HEK293T (cell line): ENCODE data around the gene GALNS.

Experiments
- CTCF ChIA-PET: fragments of 350-600 bp; formaldehyde crosslinking; extraction: SDS; loops from one replicate; lab custom pipeline; 2021; ENCODE audit warnings: antibody characterized with exemption, inconsistent platforms; lab: Yijun Ruan, JAX
- POLR2A ChIA-PET: fragments of 350-600 bp; formaldehyde crosslinking; extraction: SDS; loops from one replicate; lab custom pipeline; 2020; ENCODE audit warnings: antibody characterized with exemption, inconsistent platforms; lab: Yijun Ruan, JAX
- DNase-seq: peaks from one replicate; pipeline ENCODE4 v3.0.0; 2012; ENCODE audit warnings: mixed read lengths; ENCODE audit errors: extremely low spot score
- ARNT ChIP-seq: fragments of 450-650 bp; IDR thresholded peaks from 2 replicates; pipeline ENCODE4 v1.6.1; 2017; ENCODE audit warnings: mild to moderate bottlenecking
- BHLHE40 ChIP-seq: fragments of 450-650 bp; IDR thresholded peaks from 2 replicates; pipeline ENCODE4 v1.6.1; 2016; ENCODE audit warnings: mild to moderate bottlenecking, moderate library complexity, borderline replicate concordance
- CTBP1 ChIP-seq: fragments of 450-650 bp; IDR thresholded peaks from 2 replicates; pipeline ENCODE4 v1.6.1; 2016; ENCODE audit warnings: borderline replicate concordance
- ELF4 ChIP-seq: fragments of 450-650 bp; IDR thresholded peaks from 2 replicates; pipeline ENCODE4 v1.6.1; 2017; ENCODE audit warnings: antibody characterized with exemption
- FOXA1 ChIP-seq: fragments of 450-650 bp; IDR thresholded peaks from 2 replicates; pipeline ENCODE4 v1.6.1; 2016; ENCODE audit warnings: mild to moderate bottlenecking
- FOXK2 ChIP-seq: fragments of 450-650 bp; IDR thresholded peaks from 2 replicates; pipeline ENCODE4 v1.6.1; 2016; ENCODE audit warnings: mild to moderate bottlenecking
- FOXM1 ChIP-seq: fragments of 450-650 bp; IDR thresholded peaks from 2 replicates; pipeline ENCODE4 v1.6.1; 2017; ENCODE audit warnings: mild to moderate bottlenecking, borderline replicate concordance
- HDGF ChIP-seq: fragments of 450-650 bp; IDR thresholded peaks from 2 replicates; pipeline ENCODE4 v1.6.1; 2017; ENCODE audit warnings: antibody characterized with exemption, borderline replicate concordance
- L3MBTL2 ChIP-seq: fragments of 450-650 bp; conservative IDR thresholded peaks from 2 replicates; pipeline ENCODE4 v1.6.1; 2016; ENCODE audit warnings: mild to moderate bottlenecking
- LEF1 ChIP-seq: fragments of 450-650 bp; IDR thresholded peaks from 2 replicates; pipeline ENCODE4 v1.6.1; 2017; ENCODE audit warnings: mild to moderate bottlenecking, borderline replicate concordance
- NFRKB ChIP-seq: fragments of 450-650 bp; IDR thresholded peaks from 2 replicates; pipeline ENCODE4 v1.6.1; 2016; ENCODE audit warnings: mild to moderate bottlenecking, moderate library complexity
- PKNOX1 ChIP-seq: fragments of 450-650 bp; IDR thresholded peaks from 2 replicates; pipeline ENCODE4 v1.6.1; 2016
- SP1 ChIP-seq: fragments of 450-650 bp; IDR thresholded peaks from 2 replicates; pipeline ENCODE4 v1.6.1; 2017
- SUZ12 ChIP-seq: fragments of 450-650 bp; IDR thresholded peaks from 2 replicates; pipeline ENCODE4 v1.6.1; 2016; ENCODE audit warnings: mild to moderate bottlenecking
- TARDBP ChIP-seq: fragments of 450-650 bp; IDR thresholded peaks from 2 replicates; pipeline ENCODE4 v1.6.1; 2016
- ZNF384 ChIP-seq: fragments of 450-650 bp; IDR thresholded peaks from 2 replicates; pipeline ENCODE4 v1.6.1; 2016

Gene GALNS

GRCh38 chr16:88878967-88879787, 22.4 kb upstream of the GALNS start:
- TF ChIP-seq SP1 (no peak), PKNOX1 (no peak), L3MBTL2 (no peak), FOXA1 (no peak), SUZ12 (no peak), ARNT (no peak), BHLHE40 (no peak), TARDBP (no peak), FOXM1 (no peak), LEF1 (no peak), ELF4 (no peak), ZNF384 (no peak), HDGF (no peak)
- CTCF ChIA-PET: no interaction called here
- no peak for DNase-seq
- POLR2A ChIA-PET: no interaction called here

- POLR2A ChIA-PET: no interaction called here
- no peak for DNase-seq
- CTCF ChIA-PET: no interaction called here
- TF ChIP-seq FOXA1: no peak
- no peak for TF ChIP-seq ARNT
- no peak for TF ChIP-seq ELF4
- no peak for TF ChIP-seq FOXK2
- TF ChIP-seq TARDBP: no peak
- TF ChIP-seq PKNOX1: no peak
- no peak for TF ChIP-seq SP1
- TF ChIP-seq FOXM1: no peak
- no peak for TF ChIP-seq ZNF384
- TF ChIP-seq BHLHE40: no peak
- no peak for TF ChIP-seq L3MBTL2
- no peak for TF ChIP-seq LEF1
- no peak for TF ChIP-seq HDGF
- no peak for TF ChIP-seq SUZ12
- no peak for TF ChIP-seq NFRKB
- TF ChIP-seq CTBP1: no peak
Observed at GRCh38 chr16:88878356-88878755, 21.6 kb upstream of the GALNS start.

- no peak for DNase-seq
- ChIA-PET POLR2A (no interaction called here), CTCF (no interaction called here)
- TF ChIP-seq ARNT (no peak), FOXM1 (no peak), SUZ12 (no peak), FOXK2 (no peak), CTBP1 (no peak), ELF4 (no peak), BHLHE40 (no peak), SP1 (no peak), LEF1 (no peak), PKNOX1 (no peak)
Observed at GRCh38 chr16:88877564-88878289, 21.0 kb upstream of the GALNS start.

GRCh38 chr16:88876942-88877526, 20.3 kb upstream of the GALNS start:
- ChIA-PET CTCF (no interaction called here), POLR2A (no interaction called here)
- TF ChIP-seq LEF1 (no peak), FOXK2 (no peak), PKNOX1 (no peak), NFRKB (no peak), SP1 (no peak)
- no peak for DNase-seq

- TF ChIP-seq SUZ12: no peak
- no peak for TF ChIP-seq ZNF384
- no peak for TF ChIP-seq TARDBP
- TF ChIP-seq FOXM1: no peak
- TF ChIP-seq FOXK2: no peak
- no peak for TF ChIP-seq FOXA1
- no peak for TF ChIP-seq ELF4
- TF ChIP-seq L3MBTL2: no peak
- no peak for TF ChIP-seq PKNOX1
- TF ChIP-seq BHLHE40: no peak
- no peak for TF ChIP-seq CTBP1
- no peak for TF ChIP-seq ARNT
- no peak for TF ChIP-seq NFRKB
- TF ChIP-seq SP1: no peak
- no peak for TF ChIP-seq LEF1
- no peak for TF ChIP-seq HDGF
- no peak for DNase-seq
- CTCF ChIA-PET: no interaction called here
- POLR2A ChIA-PET: no interaction called here
Observed at GRCh38 chr16:88875703-88876234, 19.0 kb upstream of the GALNS start.
